OCI-LY3 (cell line): Measurements from ENCODE around the gene BPIFB3.
"Not testable (repeated sequence)": the region's sequence is repeated elsewhere in the genome, so short reads cannot be mapped to it uniquely, and the experiment has no call there.

Experiments
- H2AFZ ChIP-seq: fragments of 200-600, 300-600 bp; shearing (Covaris generic); 2 replicates; pipeline ENCODE4 v1.6.0; 2014; ENCODE audit warnings: antibody characterized with exemption, low read depth, low read length
- H3K27ac ChIP-seq: fragments of 200-600, 300-600 bp; sonication (generic); 2 replicates; pipeline ENCODE4 v1.5.1; 2014; ENCODE audit warnings: mild to moderate bottlenecking, low read length, moderate library complexity, mixed read lengths
- H3K27me3 ChIP-seq: fragments of 200-600, 300-600 bp; sonication (generic); 2 replicates; pipeline ENCODE4 v1.6.1; 2014; ENCODE audit warnings: low read depth, low read length, mixed read lengths
- H3K36me3 ChIP-seq: fragments of 200-600, 300-600 bp; sonication (generic); replicated peaks from 2 replicates; pipeline ENCODE3; 2014; ENCODE audit warnings: low read depth, low read length, mixed read lengths
- H3K4me1 ChIP-seq: fragments of 300-600, 200-600 bp; sonication (generic); 2 replicates; pipeline ENCODE4 v1.6.1; 2014; ENCODE audit warnings: low read length, mixed read lengths
- H3K4me2 ChIP-seq: fragments of 200-600, 300-600 bp; sonication (generic); 2 replicates; pipeline ENCODE4 v1.6.1; 2014; ENCODE audit warnings: low read length, mixed read lengths
- H3K4me3 ChIP-seq: fragments of 300-600, 200-600 bp; sonication (generic); 2 replicates; pipeline ENCODE4 v1.5.1; 2014; ENCODE audit warnings: antibody characterized with exemption, mild to moderate bottlenecking, low read length, moderate library complexity
- H3K79me2 ChIP-seq: fragments of 300-600, 200-600 bp; shearing (Covaris generic); 2 replicates; pipeline ENCODE4 v1.6.1; 2014; ENCODE audit warnings: mild to moderate bottlenecking, low read length, mixed read lengths
- H3K9ac ChIP-seq: fragments of 300-600, 200-600 bp; shearing (Covaris generic); 2 replicates; pipeline ENCODE4 v1.6.0; 2014; ENCODE audit warnings: mild to moderate bottlenecking, low read length, moderate library complexity
- H3K9me3 ChIP-seq: fragments of 200-600, 300-600 bp; shearing (Covaris generic); 2 replicates; pipeline ENCODE4 v1.6.1; 2014; ENCODE audit warnings: low read length, mixed read lengths; ENCODE audit not compliant: insufficient read depth
- H4K20me1 ChIP-seq: fragments of 200-600, 300-600 bp; sonication (generic); 2 replicates; pipeline ENCODE4 v1.6.1; 2016; ENCODE audit warnings: low read length, mixed read lengths; ENCODE audit not compliant: insufficient read depth
- CTCF ChIP-seq: fragments of 200-600, 300-600 bp; sonication (generic); IDR thresholded peaks from 2 replicates; pipeline ENCODE4 v1.5.1; 2014; ENCODE audit warnings: antibody characterized with exemption, low read length, low read depth
- EZH2phosphoT487 ChIP-seq: fragments of 200-600 bp; shearing (Covaris generic); IDR thresholded peaks from 2 replicates; pipeline ENCODE4 v1.6.1; 2018; ENCODE audit warnings: antibody characterized with exemption, mixed run types, low read depth

Gene BPIFB3

DNA sequence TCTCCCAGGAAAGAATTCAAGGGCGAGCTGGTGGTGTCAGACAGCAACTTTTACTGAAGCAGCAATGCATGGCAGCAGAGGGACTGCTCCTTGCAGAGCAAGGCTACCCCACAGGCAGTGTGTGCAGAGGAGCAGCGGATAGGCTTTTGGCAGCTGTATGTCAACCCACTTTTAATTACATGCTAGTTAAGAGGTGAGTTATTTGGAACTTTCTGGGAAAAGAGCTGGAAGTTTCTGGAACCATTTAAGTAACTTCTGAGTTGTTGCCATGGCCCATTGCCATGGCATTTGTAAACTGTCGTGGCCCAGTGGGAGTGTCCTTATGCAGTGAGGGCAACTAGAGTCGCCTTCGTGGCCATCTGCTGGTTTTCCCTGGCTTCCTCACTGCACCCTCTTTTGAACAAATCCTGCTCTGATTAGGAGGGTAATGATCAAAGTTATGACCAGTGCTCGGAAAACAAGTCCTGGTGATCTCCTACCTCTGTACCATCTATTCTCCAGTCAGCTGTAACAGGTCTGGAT lies 59.7 kb downstream of the BPIFB3 start:
- H3K4me3 ChIP-seq = no peak overlapping the region
- no peaks in the 10 kb centered on the region for H3K36me3 ChIP-seq
- TF ChIP-seq CTCF (no peak), EZH2phosphoT487 (no peak)
- H3K9ac ChIP-seq = no peak overlapping the region
- H3K9me3 ChIP-seq = no peaks in the 10 kb centered on the region
- H3K4me1 ChIP-seq = no peaks in the 10 kb centered on the region
- no peaks in the 10 kb centered on the region; the same call in 1 of the 2 replicates for H4K20me1 ChIP-seq
- no peak overlapping the region for H2AFZ ChIP-seq
- H3K79me2 ChIP-seq = no peaks in the 10 kb centered on the region
- no peak overlapping the region for H3K4me2 ChIP-seq
- H3K27ac ChIP-seq = no peak overlapping the region
- H3K27me3 ChIP-seq = 0 out of 2 replicates have a peak, but pooled peaks cover 4% of the 10 kb centered on the region

DNA sequence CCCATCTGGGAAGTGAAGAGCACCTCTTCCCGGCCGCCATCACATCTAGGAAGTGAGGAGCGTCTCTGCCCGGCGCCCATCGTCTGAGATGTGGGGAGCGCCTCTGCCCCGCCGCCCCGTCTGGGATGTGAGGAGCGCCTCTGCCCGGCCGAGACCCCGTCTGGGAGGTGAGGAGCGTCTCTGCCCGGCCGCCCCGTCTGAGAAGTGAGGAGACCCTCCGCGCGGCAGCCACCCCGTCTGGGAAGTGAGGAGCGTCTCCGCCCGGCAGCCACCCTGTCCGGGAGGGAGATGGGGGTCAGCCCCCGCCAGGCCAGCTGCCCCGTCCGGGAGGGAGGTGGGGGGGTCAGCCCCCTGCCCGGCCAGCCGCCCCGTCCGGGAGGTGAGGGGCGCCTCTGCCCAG lies 61.8 kb downstream of the BPIFB3 start:
- H3K4me3 ChIP-seq, H3K79me2 ChIP-seq: not testable (repeated sequence)

GRCh38 chr20:33119725-33120720 lies 66.3 kb downstream of the BPIFB3 start:
- TF ChIP-seq EZH2phosphoT487 (no peak), CTCF (no peak)
- Histone ChIP-seq H3K27ac (no peak overlapping the region), H2AFZ (no peak overlapping the region), H4K20me1 (no peaks in the 10 kb centered on the region), H3K36me3 (no peaks in the 10 kb centered on the region), H3K4me3 (no peak overlapping the region), H3K4me1 (0 out of 2 replicates have a peak, but pooled peaks cover 4% of the 10 kb centered on the region), H3K4me2 (no peak overlapping the region), H3K79me2 (no peaks in the 10 kb centered on the region), H3K9me3 (no peaks in the 10 kb centered on the region), H3K27me3 (0 out of 2 replicates have a peak, but pooled peaks cover 17% of the 10 kb centered on the region), H3K9ac (no peak overlapping the region)

More for the DNA sequence above, 61.8 kb downstream of the BPIFB3 start:
- H3K4me1 ChIP-seq, H3K9me3 ChIP-seq, H3K27me3 ChIP-seq, H3K9ac ChIP-seq, H3K36me3 ChIP-seq, H2AFZ ChIP-seq, H3K4me2 ChIP-seq, H3K27ac ChIP-seq, H4K20me1 ChIP-seq: not testable (repeated sequence)

DNA sequence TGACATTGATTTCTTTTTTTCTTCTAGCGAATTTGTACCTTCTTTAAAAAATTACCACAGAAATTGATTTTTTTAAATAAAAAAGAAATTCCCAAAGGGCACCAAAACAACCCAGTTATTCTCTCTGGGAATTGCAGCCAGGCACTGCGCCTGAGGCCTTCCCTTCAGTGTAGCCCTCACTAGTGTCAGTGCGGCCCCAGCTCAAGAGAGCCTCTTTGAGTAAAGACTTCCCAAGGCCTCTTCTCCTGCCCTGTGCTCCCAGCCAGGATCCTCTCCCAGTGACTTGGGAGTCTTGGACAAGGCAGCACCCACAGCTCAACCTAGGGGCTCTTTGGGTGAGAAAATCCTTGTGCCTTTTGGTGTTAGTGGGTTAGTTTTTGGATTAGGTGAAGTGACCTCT lies 67.2 kb downstream of the BPIFB3 start:
- no peak overlapping the region for H3K4me2 ChIP-seq
- H3K36me3 ChIP-seq = no peaks in the 10 kb centered on the region
- no peaks in the 10 kb centered on the region for H3K9me3 ChIP-seq
- TF ChIP-seq CTCF = no peak
- H3K4me1 ChIP-seq = 0 out of 2 replicates have a peak, but pooled peaks cover 4% of the 10 kb centered on the region
- no peak overlapping the region for H2AFZ ChIP-seq
- H3K79me2 ChIP-seq = no peaks in the 10 kb centered on the region
- H3K27ac ChIP-seq = no peak overlapping the region
- H3K9ac ChIP-seq = no peak overlapping the region
- H4K20me1 ChIP-seq = no peaks in the 10 kb centered on the region
- H3K27me3 ChIP-seq = peaks cover 26% of the 10 kb centered on the region; the same call in 1 of the 2 replicates
- H3K4me3 ChIP-seq = no peak overlapping the region

DNA sequence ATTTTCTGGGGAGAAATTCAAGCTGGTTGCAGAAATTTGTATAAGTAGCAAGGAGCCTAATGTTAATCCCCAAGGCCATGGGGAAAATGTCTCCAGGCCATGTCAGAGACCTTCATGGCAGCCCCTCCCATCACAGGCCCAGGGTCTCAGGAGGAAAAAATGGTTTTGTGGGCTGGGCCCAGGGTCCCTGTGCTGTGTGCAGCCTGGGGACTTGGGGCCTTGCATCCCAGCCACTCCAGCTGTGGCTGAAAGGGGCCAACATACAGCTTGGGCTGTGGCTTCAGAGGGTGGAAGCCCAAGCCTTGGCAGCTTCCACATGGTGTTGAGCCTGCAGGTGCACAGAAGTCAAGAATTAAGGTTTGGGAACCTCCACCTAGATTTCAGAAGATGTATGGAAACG lies 68.6 kb downstream of the BPIFB3 start:
- not testable (repeated sequence) for H3K36me3 ChIP-seq, H3K4me3 ChIP-seq, H2AFZ ChIP-seq, H3K27ac ChIP-seq, H3K4me1 ChIP-seq, H3K79me2 ChIP-seq, H4K20me1 ChIP-seq, H3K4me2 ChIP-seq, H3K9ac ChIP-seq, H3K9me3 ChIP-seq
- H3K27me3 ChIP-seq = peaks cover 34% of the 10 kb centered on the region; the same call in 1 of the 2 replicates
